Ascending aorta (tissue), 2 donors: ENCODE results near the gene INPPL1. TPM values are rescaled to one million over a fixed set of nuclear protein-coding genes. Genes with fewer than 3 reads are reported as not detected.
"Not testable (repeated sequence)": the region's sequence is repeated elsewhere in the genome, so short reads cannot be mapped to it uniquely, and the experiment has no call there.

ENCODE experiments used
- DNase-seq, 2 donors: peaks; one replicate each; pipeline ENCODE4 v3.0.0-alpha.2; 2019; ENCODE audit warnings: low spot score in 2 of 2
- H3K27ac ChIP-seq, 2 donors: fragments of 200-600 bp; sonication (generic); one replicate each; pipeline ENCODE4 v1.5.1; 2016 to 2017; ENCODE audit warnings: mild to moderate bottlenecking in 1 of 2
- H3K27me3 ChIP-seq: fragments of 200-600 bp; sonication (generic); one replicate; pipeline ENCODE4 v1.5.1; 2017
- H3K36me3 ChIP-seq, 2 donors: fragments of 200-600 bp; sonication (generic); one replicate each; pipeline ENCODE4 v1.5.1; 2016
- H3K4me1 ChIP-seq, 2 donors: fragments of 200-600 bp; sonication (generic); one replicate each; pipeline ENCODE4 v1.5.1; 2016 to 2017; ENCODE audit warnings: mild to moderate bottlenecking in 1 of 2
- H3K4me3 ChIP-seq, 2 donors: fragments of 200-600 bp; sonication (generic); one replicate each; pipeline ENCODE4 v1.5.1; 2016 to 2017; ENCODE audit warnings: mild to moderate bottlenecking in 1 of 2
- H3K9me3 ChIP-seq, 2 donors: fragments of 200-600 bp; sonication (generic); one replicate each; pipeline ENCODE4 v1.5.1; 2016
- CTCF ChIP-seq, 3 experiments: fragments of 200-600 bp in 2 of 3; fragments of 450-650 bp in 1 of 3; sonication (generic) in 2 of 3; IDR thresholded peaks; one replicate each; pipeline ENCODE4 v1.5.1; 2016 to 2019; ENCODE audit warnings: antibody characterized with exemption in 3 of 3, mild to moderate bottlenecking in 1 of 3, moderate library complexity in 1 of 3
- intact Hi-C: fragments of 100-400 bp; cut with DNase I; formaldehyde crosslinking; loops from one replicate; pipeline ENCODE4 v1.15.1; 2023
- total RNA-seq: library from RNA; depleted of rRNA; stranded (reverse); fragments of >200 nt; gene quantifications from one replicate; pipeline ENCODE4 v1.1.0, GENCODE V29; 2016

INPPL1 gene
- total RNA-seq, 1 donor from 2014 or later = 76.0 TPM

DNA sequence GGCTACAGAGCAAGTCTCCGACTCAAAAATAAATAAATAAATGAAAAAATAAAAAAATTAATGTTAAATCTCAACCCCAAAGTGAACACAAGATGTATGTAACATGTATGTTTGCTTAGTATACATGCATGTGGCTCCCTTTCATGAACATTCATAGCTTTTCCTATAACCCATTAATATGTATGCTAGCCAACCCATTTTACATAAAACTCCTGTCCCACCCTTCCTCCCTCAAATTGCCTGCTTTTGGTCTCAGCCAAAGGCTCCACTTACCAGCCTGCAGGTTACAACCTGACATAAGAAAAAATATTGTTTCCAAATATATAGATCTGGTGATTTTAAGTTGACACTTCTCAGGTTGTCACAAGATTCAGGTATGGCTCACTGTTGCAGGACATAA lies 36.3 kb upstream of the INPPL1 start:
- intact Hi-C loops = no loop called here
- TF ChIP-seq CTCF (IDR thresholded peaks at IDR 0.05) = no peak

DNA sequence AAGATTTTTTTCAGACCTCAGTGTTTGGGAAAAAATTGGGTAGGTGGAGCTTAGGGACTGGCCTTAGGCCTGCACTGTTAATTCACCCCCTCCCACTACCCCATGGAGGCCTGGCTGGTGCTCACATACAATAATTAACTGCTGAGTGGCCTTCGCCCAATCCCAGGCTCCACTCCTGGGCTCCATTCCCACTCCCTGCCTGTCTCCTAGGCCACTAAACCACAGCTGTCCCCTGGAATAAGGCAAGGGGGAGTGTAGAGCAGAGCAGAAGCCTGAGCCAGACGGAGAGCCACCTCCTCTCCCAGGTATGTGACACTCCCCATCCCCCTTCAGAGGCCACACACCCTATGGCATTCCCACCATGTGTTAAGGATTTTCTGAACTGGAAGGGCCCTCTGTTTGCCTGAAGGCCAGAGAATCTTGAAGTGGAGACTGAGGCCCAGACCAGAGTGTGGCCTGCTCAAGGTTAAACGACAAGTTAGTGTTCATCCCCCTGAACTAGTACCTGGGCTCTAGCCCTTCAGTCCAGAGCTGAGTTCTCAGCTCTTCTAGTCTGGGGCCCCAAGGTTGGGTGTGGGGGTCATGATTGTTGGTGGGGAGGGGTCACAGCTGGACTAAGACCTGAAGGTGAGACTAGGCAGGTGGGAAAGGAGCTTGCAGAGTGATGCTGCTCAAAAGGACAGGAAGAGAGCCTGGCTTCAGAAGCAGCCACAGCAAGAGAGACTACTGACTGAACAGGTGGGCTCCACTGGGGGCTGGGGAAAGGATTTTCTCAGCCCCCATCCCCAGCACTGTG lies 34.9 kb upstream of the INPPL1 start:
- no peak for TF ChIP-seq CTCF (IDR thresholded peaks at IDR 0.05)

More for the DNA sequence above, 36.3 kb upstream of the INPPL1 start:
- H3K4me1 ChIP-seq = no peaks in the 10 kb centered on the region
- H3K27me3 ChIP-seq = no peaks in the 10 kb centered on the region
- no peak for DNase-seq
- H3K27ac ChIP-seq = no peak overlapping the region
- no peaks in the 10 kb centered on the region for H3K9me3 ChIP-seq
- no peaks in the 10 kb centered on the region for H3K36me3 ChIP-seq
- H3K4me3 ChIP-seq = no peak overlapping the region

GRCh38 chr11:72190631-72191071 lies 33.9 kb upstream of the INPPL1 start:
- Histone ChIP-seq H3K9me3 (no peaks in the 10 kb centered on the region), H3K4me3 (no peak overlapping the region), H3K4me1 (no peaks in the 10 kb centered on the region), H3K27ac (no peak overlapping the region), H3K36me3 (no peaks in the 10 kb centered on the region), H3K27me3 (no peaks in the 10 kb centered on the region)
- no peak for DNase-seq
- TF ChIP-seq CTCF (IDR thresholded peaks at IDR 0.05) = no peak
- intact Hi-C loops = no loop called here

More for the DNA sequence above, 34.9 kb upstream of the INPPL1 start:
- intact Hi-C loops = no loop called here
- Histone ChIP-seq H3K4me1 (no peaks in the 10 kb centered on the region), H3K36me3 (no peaks in the 10 kb centered on the region), H3K27me3 (no peaks in the 10 kb centered on the region), H3K9me3 (no peaks in the 10 kb centered on the region), H3K4me3 (no peak overlapping the region), H3K27ac (no peak overlapping the region)
- no peak for DNase-seq

DNA sequence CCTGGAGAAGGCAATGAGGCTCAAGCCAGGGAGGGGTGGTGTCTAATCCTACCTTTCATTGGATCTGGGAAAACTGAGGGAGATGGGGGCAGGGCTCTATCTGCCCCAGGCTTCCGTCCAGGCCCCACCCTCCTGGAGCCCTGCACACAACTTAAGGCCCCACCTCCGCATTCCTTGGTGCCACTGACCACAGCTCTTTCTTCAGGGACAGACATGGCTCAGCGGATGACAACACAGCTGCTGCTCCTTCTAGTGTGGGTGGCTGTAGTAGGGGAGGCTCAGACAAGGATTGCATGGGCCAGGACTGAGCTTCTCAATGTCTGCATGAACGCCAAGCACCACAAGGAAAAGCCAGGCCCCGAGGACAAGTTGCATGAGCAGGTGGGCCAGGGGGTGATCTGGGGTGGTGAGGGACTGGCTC lies 32.6 kb upstream of the INPPL1 start, which contains the start of gene FOLR1:
Gene FOLR1, plus strand, starts transcription at position 180 of the 421 bp plus-strand sequence. Its CDS starts 34 bp downstream, at position 214.
- Histone ChIP-seq H3K27me3 (no peaks in the 10 kb centered on the region), H3K36me3 (no peaks in the 10 kb centered on the region), H3K27ac (no peak within 1 kb of the TSS), H3K9me3 (no peaks in the 10 kb centered on the region), H3K4me1 (no peaks in the 10 kb centered on the region), H3K4me3 (no peak within 1 kb of the TSS)
- no peak for DNase-seq
- TF ChIP-seq CTCF (IDR thresholded peaks at IDR 0.05) = no peak
- intact Hi-C loops = no loop called here

DNA sequence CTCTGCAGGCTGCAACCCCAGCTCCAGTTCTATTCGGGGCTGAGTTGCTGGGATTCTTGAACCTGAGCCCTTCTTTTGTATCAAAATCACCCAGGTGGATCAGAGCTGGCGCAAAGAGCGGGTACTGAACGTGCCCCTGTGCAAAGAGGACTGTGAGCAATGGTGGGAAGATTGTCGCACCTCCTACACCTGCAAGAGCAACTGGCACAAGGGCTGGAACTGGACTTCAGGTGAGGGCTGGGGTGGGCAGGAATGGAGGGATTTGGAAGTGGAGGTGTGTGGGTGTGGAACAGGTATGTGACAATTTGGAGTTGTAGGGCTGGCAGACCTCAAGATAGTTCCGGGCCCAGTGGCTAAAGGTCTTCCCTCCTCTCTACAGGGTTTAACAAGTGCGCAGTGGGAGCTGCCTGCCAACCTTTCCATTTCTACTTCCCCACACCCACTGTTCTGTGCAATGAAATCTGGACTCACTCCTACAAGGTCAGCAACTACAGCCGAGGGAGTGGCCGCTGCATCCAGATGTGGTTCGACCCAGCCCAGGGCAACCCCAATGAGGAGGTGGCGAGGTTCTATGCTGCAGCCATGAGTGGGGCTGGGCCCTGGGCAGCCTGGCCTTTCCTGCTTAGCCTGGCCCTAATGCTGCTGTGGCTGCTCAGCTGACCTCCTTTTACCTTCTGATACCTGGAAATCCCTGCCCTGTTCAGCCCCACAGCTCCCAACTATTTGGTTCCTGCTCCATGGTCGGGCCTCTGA lies 28.9 kb upstream of the INPPL1 start:
- H3K4me3 ChIP-seq = no peak overlapping the region
- no peaks in the 10 kb centered on the region for H3K9me3 ChIP-seq
- no peaks in the 10 kb centered on the region for H3K27me3 ChIP-seq
- H3K4me1 ChIP-seq = no peaks in the 10 kb centered on the region
- no peak overlapping the region for H3K27ac ChIP-seq
- DNase-seq = no peak
- H3K36me3 ChIP-seq = no peaks in the 10 kb centered on the region
- intact Hi-C loops = no loop called here
- TF ChIP-seq CTCF (IDR thresholded peaks at IDR 0.05) = no peak

DNA sequence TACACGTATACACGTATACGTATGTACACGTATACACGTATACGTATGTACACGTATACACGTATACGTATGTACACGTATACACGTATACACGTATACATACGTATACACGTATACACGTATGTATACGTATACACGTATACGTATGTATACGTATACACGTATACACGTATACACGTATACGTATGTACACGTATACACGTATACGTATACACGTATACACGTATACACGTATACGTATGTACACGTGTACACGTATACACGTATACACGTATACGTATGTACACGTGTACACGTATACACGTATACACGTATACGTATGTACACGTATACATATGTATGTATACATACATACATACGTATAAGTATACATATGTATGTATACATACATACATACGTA lies 23.1 kb upstream of the INPPL1 start:
- DNase-seq, intact Hi-C loops, H3K4me3 ChIP-seq, H3K4me1 ChIP-seq, H3K9me3 ChIP-seq, H3K27ac ChIP-seq, H3K36me3 ChIP-seq, H3K27me3 ChIP-seq: not testable (repeated sequence)
